ENCODE data around the gene KRTAP12-1.

DNA sequence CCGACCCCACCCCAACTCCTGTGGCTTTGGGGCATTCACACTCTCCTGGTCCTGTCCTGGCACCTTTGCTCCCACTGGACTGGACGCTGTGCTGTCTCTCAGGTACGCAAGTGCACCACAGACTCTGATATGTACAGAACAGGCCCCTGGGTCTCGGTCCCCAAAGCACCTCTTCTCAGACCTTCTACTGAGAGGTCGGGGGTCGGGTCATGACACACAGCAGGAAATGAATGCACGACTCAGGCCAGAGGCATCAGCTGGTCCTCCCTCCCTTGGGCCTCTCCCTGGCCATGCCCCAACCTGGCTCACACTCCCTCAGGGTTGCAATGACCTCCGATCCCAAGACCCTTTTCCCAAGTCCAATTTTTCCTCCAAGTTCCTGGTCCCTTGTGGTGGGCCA lies 13.2 kb upstream of the KRTAP12-1 start:
- no peak for TF ChIP-seq IRF2 (CRISPR knock-in tag; IDR thresholded peaks at IDR 0.05)
- TF ChIP-seq FOXJ2 (tag; IDR thresholded peaks at IDR 0.05), result no peak
